PC-3 (cell line): ENCODE results near the gene PNMA6A.

ENCODE experiments used
- EZH2 ChIP-seq: fragments of 300-600 bp; sonication (generic); IDR thresholded peaks from one replicate; pipeline ENCODE4 v1.6.1; 2017; ENCODE audit warnings: antibody characterized with exemption, mild to moderate bottlenecking, low read length; ENCODE audit not compliant: unreplicated experiment
- EZH2phosphoT487 ChIP-seq: fragments of 300-600 bp; sonication (generic); IDR thresholded peaks from 2 replicates; pipeline ENCODE4 v1.6.1; 2018; ENCODE audit warnings: mild to moderate bottlenecking, antibody characterized with exemption, low read length, borderline replicate concordance
- TF ChIP-seq, protein P1 (sequence below): fragments of 300-600 bp; sonication (generic); conservative IDR thresholded peaks from 2 replicates; pipeline ENCODE4 v1.5.1; 2017; ENCODE audit warnings: antibody characterized with exemption, low read depth, mild to moderate bottlenecking, low read length

DNA sequence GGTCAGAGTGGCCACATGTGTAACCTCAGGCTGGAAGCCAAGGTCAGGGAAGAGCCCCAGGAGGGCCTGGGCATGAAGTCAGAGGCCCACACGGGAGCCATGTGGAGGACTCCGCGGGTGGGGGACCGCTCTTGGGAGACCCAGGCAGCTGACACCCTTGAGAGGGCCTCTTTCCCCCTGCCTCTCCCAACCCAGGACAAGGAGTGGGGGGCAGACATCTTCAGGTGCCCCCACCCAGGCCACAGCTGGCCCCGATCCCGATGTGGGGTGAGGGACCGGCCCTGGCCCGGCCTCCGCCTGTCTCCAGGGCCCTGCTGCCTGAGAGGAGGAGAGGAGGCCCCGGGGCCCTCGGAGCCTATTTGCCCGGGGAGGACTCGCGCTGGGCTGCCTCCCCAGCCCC, 3.1 kb downstream of the PNMA6A start:
- TF ChIP-seq, protein P1, sequence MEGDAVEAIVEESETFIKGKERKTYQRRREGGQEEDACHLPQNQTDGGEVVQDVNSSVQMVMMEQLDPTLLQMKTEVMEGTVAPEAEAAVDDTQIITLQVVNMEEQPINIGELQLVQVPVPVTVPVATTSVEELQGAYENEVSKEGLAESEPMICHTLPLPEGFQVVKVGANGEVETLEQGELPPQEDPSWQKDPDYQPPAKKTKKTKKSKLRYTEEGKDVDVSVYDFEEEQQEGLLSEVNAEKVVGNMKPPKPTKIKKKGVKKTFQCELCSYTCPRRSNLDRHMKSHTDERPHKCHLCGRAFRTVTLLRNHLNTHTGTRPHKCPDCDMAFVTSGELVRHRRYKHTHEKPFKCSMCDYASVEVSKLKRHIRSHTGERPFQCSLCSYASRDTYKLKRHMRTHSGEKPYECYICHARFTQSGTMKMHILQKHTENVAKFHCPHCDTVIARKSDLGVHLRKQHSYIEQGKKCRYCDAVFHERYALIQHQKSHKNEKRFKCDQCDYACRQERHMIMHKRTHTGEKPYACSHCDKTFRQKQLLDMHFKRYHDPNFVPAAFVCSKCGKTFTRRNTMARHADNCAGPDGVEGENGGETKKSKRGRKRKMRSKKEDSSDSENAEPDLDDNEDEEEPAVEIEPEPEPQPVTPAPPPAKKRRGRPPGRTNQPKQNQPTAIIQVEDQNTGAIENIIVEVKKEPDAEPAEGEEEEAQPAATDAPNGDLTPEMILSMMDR = no peak
- TF ChIP-seq EZH2 (no peak), EZH2phosphoT487 (no peak)
